HG03457 (cell line): ENCODE data around the gene AP3M1.
"Not testable (repeated sequence)": the region's sequence is repeated elsewhere in the genome, so short reads cannot be mapped to it uniquely, and the experiment has no call there.

ENCODE experiments used
- ATAC-seq: cut with Tn5 transposase; IDR thresholded peaks from one replicate; pipeline ENCODE4 v1.9.1; 2021; ENCODE audit warnings: moderate number of reproducible peaks; ENCODE audit not compliant: unreplicated experiment

Gene AP3M1

GRCh38 chr10:74163319-74164068 is 12.9 kb upstream of the AP3M1 start:
- ATAC-seq: no peak

DNA sequence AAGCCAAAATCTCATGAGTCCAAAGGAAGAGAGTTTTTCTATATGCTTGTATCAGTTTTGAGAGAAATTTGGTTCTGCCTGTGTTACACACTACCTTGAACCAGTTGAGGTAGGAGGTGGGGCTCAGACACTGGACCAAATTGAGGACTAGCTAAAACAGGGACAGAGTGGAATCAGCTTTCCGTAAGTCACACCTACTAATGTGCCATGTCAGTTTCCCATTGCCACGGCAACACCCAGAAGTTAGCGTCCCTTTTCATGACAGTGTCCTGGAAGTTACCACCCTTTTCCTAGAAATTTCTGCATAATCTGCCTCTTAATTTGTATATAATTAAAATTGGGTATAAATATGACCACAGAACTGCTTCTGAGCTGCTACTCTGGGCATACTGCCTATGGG is 9.4 kb upstream of the AP3M1 start:
- no peak for ATAC-seq

DNA sequence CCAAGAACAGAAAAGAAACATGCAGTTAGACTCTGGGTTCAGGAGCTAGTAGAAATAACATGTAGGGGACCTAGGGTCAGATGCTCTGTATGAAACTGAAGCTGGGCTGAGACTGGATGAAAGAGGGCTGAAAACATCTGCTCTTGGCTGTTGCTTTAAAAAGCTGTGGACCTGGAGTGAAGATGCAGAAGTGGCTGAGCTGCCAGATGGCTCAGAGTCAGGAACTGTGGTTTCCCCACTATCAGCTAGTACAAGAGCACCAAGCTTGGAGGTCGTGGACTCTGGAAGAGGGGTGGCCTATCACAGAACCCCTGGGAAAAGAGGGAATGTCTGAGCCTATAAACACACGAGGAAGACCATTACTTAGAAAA is 6.3 kb upstream of the AP3M1 start:
- no peak for ATAC-seq

GRCh38 chr10:74153676-74154075 is 3.0 kb upstream of the AP3M1 start:
- no peak for ATAC-seq

DNA sequence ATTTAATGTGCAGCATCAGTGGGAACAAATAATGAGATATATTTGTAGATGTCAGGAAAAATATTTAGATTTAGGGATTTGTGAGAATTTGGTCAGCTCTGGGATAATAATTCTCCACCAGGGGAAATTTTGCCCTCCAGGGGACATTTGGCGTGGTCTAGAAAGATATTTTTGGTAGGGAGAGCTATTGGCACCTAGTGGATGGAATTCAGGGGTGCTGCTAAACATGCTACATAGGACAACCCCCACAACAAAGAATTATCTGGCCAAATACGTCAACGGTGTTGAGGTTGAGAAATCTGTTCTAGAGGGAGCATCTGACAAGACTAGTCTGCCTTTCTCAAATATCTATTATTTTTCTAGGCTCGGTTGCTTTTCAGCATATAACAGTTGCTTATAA is 2.5 kb upstream of the AP3M1 start:
- ATAC-seq: no peak

DNA sequence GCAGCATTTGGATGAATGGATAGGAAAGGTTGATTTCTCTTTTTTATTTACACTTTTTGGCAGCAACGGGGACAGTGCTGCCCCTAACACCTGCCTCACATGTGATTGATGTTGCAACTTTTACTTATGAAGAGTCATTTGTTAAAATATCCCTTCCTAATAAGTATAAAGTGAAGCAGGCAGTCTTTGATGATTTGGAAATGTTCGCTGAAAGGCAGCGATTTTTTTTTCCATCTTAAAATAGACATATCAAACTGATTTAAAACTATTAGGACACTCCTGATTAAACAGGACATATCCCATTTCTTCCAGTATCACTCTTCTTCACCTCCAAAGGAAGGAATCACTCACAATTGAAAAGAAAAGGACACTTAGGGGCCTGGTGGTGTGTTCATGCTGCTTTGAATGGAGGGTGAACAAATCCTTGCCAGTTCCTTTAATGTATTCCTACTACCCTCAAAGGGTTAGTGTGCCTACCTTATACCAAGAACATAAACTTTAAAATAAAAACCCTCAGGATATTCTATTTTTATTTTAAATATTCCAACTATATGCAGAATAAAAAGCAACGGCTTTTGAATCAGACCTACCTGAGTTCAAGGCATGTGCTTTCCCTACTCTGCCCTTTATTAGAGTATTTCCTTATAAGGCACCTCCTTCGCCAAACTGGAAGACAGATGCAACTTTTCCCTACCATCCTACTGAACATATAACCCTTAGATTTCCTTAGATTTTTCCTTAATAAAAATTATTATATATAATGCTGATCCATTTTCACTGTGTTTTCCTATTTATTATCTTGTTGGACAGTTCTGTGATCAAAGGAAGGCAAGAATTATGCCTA is 1.5 kb upstream of the AP3M1 start:
- no peak for ATAC-seq

GRCh38 chr10:74150990-74151878 is 606 bp upstream of the AP3M1 start, which contains the start of gene ADK:
TSS of gene ADK (plus strand) at chr10:74151221. CDS start at chr10:74151279, 58 bp downstream.
- ATAC-seq: peak; percentile 68

DNA sequence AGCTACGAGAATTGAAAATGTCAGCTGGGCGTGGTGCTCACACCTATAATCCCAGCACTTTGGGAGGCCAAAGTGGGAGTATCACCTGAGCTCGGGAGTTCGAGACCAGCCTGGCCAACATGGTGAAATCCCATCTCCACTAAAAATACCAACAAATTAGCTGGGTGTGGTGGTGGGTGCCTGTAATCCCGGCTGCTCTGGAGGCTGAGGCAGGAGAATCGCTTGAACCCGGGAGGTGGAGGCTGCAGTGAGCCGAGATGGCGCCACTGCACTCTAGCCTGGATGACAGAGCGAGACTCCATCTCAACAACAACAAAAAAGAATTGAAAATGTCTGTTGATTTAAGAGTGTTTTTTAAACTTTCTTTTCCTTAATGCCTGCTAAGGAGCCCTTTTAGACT is 3.6 kb downstream of the AP3M1 start:
- ATAC-seq: not testable (repeated sequence)

GRCh38 chr10:74145133-74145532 is 5.5 kb downstream of the AP3M1 start:
- no peak for ATAC-seq

GRCh38 chr10:74140553-74140952 is 10.1 kb downstream of the AP3M1 start:
- no peak for ATAC-seq

DNA sequence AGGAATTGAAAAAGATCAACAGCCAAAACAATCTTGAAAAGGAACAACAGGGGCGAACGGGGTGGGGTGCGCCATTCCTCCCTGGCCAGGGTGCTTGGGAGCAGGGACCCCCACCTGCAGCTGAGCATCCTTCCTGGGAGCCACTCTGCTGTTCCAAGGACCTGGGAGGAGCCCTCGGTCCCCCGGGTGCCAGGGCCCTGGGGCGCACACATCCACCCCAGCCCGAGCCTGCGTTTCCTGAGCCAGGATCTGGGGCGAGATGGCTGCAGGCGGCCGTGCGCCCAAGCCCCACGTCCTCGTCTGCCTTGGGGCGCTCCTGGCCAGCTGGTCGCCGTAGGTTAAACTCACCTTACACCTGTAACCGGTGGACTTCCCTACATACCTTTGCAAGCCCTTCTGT is 10.6 kb downstream of the AP3M1 start:
- no peak for ATAC-seq

- ATAC-seq: not testable (repeated sequence)
These were observed 12.0 kb downstream of the AP3M1 start for GRCh38 chr10:74138596-74138995.

DNA sequence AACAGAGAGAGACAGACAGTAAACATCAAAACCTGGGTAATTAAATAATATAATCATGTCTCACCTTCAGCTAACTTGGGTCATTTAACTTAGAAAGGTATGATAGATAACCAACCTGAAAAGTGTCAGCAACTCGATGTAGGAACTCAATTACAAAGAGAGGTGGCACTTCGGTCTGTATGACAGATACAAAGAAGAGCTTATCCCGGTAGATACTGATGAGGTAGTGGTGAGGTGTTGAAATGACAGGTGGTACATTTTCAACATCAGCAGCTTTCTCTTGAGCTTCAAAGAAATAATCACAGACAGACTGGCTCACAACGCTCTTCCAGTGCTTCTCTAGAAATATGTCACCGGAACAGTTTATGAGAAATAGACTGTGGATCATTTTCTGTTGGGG is 12.6 kb downstream of the AP3M1 start:
- no peak for ATAC-seq

DNA sequence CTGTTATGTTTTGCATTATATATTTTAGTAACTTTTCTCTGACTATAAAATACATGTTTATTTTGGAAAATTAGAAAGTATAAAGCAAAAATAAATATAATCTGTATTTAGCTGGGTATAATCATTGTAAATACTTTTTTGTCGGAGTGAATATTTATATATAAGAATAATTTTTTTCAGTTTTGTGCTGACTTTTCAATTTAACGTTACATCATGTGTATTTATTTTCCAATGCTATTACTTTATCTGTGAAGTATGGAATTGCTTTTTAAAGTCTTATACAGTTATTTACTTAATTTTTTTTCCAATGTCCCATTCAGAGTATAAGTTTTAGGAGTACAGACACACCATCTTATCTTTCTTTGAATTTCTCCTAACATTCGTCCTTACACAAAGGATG is 15.2 kb downstream of the AP3M1 start:
- no peak for ATAC-seq

GRCh38 chr10:74133923-74134820 is 16.5 kb downstream of the AP3M1 start:
- no peak for ATAC-seq

DNA sequence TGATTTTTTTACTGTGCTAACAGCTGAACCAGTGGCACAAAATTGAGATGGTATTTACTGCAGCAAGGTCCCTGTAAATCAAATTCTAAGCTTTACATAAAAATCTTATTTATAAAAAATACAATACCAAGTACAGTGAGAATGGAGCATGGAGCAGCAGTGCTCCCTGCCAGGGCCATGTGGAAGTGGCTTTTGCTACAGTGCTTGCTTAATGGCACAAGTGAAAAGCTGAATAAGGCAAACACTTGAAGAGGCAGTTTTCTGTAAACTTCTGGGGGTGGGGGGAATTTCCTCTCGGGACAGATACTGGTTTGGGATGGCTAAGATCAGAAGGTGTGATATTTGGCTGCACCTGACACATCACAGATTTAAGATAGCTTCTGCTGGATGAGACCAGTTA is 27.5 kb downstream of the AP3M1 start:
- ATAC-seq: no peak

DNA sequence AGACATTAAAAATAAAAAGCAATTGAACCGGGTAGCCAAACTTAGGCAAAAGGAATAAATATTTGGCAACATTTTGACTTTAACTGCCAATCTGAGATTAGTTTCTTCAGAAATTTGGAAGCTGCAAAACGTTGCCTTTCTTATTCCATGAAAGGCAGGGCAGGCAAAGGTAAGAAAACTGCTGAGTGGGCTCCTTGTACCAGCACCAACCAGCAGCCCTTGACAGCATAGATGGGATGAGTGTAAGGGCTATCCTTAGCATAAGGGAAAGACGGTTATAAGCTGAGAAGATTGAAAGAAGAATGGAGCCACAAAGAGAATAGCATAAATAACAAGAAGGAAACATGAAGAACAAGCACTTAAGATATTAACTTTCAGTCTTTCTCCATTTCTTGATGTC is 28.6 kb downstream of the AP3M1 start:
- ATAC-seq: no peak

DNA sequence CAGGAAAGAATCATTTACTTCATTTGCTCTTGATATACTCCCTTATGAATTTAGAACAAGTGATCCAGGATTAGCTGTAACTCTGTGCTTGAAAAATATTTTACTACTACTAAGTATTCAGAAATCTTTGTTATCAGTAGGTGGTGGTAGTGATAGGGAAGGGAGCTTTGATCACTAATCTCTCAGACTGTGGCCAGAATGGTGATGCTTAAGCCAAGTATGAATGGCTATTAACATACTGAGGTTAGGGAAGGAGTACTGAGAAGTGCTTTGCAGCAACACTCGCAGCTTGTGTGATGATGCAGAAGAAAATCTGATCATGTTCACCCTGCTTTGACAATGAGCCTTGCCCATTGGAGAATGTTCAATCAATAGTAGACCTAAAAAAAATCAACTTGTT is 29.3 kb downstream of the AP3M1 start:
- no peak for ATAC-seq

- no peak for ATAC-seq
These were observed 29.7 kb downstream of the AP3M1 start for GRCh38 chr10:74120911-74121310.

DNA sequence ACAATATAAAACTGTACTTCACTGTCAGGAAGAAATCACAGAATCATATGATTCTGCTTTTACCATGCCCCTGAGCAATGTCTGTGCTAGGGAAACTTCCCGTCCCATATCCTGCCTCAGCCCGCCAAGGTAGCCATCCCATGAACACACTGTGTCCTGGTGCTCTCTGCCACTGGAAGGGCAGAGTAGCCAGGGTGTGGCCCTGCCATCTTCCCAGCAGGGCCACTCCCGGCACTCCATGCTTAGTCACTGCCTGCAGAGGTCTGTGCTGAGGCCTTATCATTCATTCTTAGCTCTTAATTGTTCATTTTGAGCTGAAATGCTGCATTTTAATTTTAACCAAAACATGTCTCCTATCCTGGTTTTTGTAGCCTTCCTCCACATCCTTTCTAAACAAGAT is 31.8 kb downstream of the AP3M1 start:
- no peak for ATAC-seq
